Epidermal melanocyte (primary cell): ENCODE data around the gene PACRG.
"Not testable (repeated sequence)": the region's sequence is repeated elsewhere in the genome, so short reads cannot be mapped to it uniquely, and the experiment has no call there.

ENCODE experiments used
- DNase-seq: peaks from one replicate; pipeline ENCODE4 v3.0.0; 2011; ENCODE audit warnings: low spot score; ENCODE audit not compliant: insufficient read length

The PACRG gene

DNA sequence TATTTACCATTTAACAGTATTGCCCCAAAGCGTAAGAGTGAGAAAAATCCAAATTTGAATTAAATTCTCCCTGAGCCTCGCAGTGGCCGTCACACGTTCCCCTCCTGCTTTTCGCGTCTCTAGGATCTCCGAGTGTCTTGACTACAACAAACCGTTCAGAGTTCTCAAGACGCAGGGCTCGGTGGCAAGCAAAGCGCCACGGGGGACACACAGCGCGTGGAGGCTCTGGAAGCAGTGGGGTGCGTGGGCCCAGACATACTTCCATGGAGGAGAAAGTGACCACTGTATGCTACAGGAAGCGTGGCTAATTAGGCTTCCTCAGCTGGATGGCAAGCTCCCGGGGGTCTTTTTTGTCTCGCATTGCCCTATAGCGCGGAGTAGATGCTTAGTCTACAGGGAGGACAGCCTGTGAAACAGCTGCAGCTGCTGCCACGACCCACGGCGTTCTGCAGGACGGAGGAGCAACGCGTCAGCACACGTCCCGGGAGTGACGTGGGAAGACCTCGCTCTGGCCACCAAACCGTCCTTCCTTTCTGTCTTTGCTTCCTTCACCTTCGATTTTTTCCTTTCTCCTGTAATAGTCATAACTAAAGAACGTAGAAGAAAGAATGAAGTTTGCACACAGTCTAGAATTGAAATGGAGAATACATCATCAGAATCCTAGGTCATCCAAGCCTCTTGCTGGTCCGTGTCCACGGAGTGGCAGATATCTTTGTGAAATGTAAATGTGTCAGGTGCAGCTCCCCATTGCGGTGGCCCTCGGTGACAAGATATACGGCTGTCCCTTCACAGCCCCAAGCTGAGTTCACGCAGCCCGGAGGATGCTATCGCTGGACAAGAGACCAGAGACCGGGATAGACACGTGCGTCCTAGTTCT lies 582.6 kb downstream of the PACRG start:
- DNase-seq = no peak

- DNase-seq = no peak
Measured at GRCh38 chr6:163310973-163311383, 583.2 kb downstream of the PACRG start.

DNA sequence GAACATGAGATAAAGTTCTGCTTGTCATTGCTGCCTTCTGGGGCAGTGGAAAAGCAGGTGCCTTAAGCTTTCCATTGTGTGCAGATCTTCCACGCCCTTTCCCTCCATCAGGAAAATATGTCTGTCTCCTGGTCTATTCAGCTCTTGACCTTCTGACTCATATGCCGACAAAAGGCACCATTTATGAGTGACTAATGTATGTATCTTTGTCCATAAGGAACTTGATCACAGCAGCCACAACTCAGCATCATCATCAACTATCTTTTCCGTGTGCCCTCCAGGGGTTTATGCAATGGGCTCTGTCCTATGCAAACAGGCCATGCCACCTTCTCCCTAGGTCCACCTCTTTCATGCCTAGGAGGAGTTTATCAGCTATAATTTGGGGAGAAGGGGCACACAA lies 584.1 kb downstream of the PACRG start:
- no peak for DNase-seq

- DNase-seq = no peak
Measured at GRCh38 chr6:163313566-163313965, 585.8 kb downstream of the PACRG start.

DNA sequence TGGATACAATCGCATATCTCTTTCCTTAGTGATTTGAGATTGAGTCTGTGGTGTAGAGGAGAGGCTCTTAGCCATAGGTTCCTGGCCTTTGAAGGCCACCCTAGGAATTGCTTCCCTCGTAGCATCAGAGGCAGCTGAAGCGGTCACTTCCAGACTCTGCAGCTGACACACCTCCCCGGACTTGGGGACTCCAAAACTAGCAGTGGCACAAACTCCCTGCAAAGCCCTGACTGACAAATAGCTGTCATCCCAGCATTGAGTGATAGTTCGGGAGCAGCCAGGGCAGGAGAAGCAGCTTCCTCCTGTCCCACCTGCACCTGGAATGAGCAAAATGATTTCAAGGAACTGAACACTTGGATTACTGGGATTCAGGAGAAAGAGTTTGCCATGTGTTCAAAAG lies 586.2 kb downstream of the PACRG start:
- no peak for DNase-seq

- DNase-seq = peak; percentile 58
Measured at GRCh38 chr6:163314791-163315470, 587.2 kb downstream of the PACRG start.

- not testable (repeated sequence) for DNase-seq
Measured at GRCh38 chr6:163316866-163317495, 589.2 kb downstream of the PACRG start.

GRCh38 chr6:163318071-163318786 lies 590.5 kb downstream of the PACRG start:
- DNase-seq = no peak

DNA sequence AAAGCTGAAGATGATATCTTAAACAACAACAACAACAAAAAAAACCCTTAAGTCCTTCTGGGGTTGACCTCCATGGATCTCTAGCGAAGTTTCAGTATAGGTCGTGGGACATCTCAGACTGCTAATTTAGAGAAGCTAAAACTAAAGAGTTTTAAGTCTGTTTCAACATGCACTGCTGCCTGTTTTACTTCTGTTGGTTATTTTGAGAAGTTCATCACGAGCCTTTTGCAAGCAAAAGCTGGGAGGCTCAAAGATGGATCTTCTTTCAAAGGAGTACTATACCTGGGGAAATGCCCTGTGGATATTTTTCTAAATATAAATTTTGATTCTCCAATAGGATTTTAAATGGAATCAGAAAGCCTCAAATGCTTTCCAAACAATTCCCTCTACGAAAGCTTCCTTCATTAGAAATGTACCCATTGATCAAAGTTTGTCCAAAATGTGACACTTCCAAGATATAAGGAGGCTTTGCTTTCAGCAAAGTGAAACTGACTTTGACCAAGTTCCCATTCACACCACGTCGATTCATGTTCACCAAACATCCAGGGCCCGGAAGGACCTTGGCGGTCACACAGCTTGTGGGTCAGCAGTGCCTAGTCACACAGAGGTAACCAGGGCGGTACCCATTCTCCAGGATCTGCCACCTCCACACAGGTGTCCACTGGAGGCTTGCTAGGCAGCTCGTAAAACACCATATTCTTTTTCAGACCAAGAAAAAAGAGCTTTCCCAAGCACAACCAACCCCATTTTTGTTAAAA lies 592.0 kb downstream of the PACRG start:
- DNase-seq = no peak

GRCh38 chr6:163320402-163320801 lies 592.6 kb downstream of the PACRG start:
- DNase-seq = no peak

- DNase-seq = no peak
Measured at GRCh38 chr6:163320804-163321203, 593.0 kb downstream of the PACRG start.

- DNase-seq = no peak
Measured at GRCh38 chr6:163321717-163322116, 593.9 kb downstream of the PACRG start.

GRCh38 chr6:163323274-163323673 lies 595.5 kb downstream of the PACRG start:
- no peak for DNase-seq

DNA sequence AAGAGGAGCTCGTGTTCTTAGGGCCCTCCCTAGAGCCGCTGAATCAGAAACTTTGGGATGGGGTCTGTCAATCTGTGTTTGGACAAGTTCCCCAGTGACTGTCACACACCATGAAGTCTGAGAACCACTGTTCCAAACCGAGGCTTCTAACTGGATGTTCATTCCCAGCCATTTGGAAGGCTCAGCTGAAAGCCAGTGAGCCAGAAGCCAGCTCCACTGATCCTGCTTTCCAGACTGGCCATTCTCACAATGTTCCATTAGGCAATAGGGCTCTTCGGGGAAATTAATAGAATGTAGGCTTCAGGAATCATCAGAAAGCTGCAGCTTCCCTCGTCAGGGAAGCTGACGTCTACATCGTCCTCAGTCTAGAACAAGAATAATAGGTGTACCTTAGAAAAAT lies 595.9 kb downstream of the PACRG start:
- no peak for DNase-seq

DNA sequence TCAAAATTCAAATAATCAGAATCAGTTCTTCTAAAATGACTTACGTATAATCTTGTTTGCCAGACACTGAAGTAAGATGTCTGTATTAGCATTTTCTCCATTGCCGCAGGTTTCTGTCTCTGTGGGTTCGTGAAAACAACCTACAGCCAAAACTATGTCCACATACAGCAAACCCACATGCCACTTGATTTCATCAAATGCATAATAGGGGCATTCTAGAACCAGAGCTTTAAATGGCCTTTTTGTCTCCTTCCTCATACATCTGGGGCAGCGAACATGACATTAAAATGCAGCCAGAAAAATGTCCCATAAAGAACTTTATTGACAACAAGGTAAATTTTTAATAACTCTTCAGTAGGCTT lies 596.5 kb downstream of the PACRG start:
- DNase-seq = no peak

DNA sequence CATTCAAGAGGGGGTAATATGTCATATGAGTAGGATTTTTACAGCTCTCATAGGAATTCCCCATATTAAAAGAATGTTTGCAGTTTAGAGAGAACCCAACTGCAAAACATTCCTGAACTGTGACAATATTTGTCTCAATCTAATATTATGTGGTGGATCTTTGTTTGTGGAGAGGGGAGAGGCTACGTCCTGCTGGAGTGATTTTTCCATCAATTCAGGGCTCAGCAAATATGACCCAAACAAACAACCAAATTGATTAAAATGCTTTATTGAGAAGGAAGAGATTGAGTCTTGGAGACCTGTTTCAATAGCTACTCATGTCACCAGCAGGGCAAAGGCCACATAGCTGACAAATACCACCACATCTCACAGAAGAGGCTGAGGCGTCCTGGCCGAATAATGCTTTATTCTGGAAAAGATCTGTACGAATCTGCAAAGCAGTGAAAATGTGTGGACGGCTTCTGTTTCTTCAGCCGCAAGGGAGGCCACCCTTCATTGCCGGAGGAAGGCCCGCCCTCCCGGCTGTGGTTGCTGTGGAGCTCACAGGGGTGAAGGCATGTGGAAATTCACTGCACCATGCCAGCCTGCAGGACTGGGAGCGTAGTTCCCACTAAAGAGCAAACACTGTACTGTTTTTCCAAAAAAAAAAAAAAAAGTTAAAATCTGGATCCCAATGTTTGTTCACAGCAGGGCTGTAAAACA lies 597.1 kb downstream of the PACRG start:
- peak; percentile 83 for DNase-seq

GRCh38 chr6:163325390-163325784 lies 597.6 kb downstream of the PACRG start:
- no peak for DNase-seq

DNA sequence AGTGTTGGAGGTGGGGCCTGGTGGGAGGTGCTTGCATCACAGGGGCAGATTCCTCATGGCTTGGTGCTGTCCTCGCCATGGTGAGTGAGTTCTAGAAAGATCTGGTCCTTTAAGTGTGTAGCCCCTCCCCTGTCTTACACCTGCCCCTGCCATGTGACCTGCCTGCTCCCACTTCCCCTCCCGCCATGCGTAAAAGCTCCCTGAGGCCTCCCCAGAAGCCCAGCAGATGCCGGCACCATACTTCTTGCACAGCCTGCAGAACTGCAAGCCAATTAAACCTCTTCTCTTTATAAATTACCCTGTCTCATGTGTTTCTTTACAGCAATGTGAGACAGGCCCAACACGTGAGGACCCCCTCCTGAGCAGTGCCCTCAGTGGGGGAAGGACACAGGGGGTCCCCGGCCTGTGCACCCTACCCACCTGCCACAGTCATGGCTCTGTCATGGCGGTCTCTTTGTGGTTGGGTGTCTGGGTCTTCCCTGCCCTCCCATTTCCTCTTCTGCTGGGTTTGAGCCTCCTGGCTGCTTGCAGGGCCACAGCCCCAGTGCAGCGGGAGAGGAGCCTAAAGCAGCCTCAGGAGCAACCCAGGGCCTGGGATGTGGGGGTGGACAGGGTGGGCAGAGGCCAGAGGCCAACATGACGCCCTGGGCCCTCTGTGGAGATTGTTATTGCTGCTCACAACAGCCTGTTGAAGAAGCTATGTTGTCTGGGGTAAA lies 599.5 kb downstream of the PACRG start:
- no peak for DNase-seq

DNA sequence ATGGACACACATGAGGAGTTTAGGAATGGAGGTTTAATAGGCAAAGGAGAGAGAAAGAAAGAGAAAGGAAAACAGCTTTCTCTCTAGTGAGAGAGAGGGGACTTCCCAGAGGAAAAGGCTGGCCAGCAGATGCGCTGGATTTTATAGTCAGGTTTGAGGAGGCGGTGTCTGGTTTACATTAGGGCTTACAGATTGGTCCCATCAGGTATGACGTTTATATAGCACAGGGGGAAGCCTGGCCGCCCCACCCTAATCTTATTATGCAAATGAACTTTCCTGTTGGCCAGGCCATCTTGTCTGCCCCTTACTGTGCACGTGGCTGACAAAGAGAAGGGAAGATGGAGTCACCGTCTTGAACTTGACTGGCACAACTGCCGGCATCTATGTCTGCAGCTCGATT lies 600.1 kb downstream of the PACRG start:
- no peak for DNase-seq

DNA sequence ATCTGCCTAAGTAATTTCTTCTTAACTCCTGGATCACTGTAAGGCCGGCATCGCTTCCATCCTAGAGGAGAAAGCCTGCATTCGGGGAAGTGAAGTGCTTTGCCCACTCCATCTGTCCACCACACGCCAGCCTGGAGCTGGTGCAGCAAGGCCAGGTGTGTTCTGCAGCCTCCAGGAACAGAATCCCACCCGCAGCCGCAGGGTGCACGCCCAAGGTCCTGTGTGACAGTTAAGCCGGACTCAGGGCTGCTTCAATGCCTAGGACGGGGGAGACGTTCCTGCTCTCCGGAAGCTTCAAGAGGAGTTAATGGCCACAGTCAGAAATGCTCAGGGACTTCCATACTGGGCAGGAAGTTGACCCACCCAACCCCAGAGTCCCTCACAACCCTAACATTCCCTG lies 600.6 kb downstream of the PACRG start:
- no peak for DNase-seq
